GM10847 (cell line): Measurements from ENCODE around the gene CFAP43.

Source experiments
- POLR2A ChIP-seq: IDR thresholded peaks from 2 replicates; pipeline ENCODE4 v1.6.1; 2011; ENCODE audit not compliant: insufficient read length; ENCODE audit errors: extremely low read depth

CFAP43 gene

DNA sequence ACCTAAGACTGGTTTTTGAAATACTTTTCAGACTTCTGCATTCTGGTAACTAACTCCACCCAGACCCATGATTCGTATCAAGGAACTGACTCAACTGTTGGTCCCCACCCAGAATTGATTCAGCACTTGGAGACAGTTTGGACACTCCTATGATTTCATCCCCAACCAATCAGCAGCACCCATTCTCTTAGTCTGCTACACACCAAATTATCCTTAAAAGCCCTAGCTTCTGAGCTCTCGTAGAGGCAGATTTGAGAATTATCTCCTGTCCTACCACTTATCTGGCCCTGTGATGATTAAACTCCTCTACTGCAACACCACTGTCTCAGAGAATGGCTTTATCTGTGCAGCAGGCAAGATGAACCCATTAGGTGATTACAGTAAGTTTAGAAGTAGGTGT lies 14.8 kb upstream of the CFAP43 start:
- no peak for TF ChIP-seq POLR2A

DNA sequence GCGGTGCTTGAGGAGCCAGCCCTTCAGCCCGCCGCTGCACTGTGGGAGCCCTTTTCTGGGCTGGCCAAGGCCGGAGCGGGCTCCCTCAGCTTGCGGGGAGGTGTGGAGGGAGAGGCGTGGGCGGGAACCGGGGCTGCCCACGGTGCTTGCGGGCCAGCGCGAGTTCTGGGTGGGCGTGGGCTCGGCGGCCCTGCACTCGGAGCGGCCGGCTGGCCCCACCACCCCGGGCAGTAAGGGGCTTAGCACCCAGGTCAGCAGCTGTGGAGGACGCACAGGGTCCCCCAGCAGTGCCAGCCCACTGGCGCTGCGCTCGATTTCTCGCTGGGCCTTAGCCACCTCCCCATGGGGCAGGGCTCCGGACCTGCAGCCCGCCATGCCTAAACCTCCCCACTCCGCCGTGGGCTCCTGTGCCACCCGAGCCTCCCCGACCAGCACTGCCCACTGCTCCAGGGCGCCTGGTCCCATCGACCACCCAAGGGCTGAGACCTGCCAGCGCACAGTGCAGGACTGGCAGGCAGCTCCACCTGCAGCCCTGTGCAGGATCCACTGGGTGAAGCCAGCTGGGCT lies 13.0 kb upstream of the CFAP43 start:
- no peak for TF ChIP-seq POLR2A

DNA sequence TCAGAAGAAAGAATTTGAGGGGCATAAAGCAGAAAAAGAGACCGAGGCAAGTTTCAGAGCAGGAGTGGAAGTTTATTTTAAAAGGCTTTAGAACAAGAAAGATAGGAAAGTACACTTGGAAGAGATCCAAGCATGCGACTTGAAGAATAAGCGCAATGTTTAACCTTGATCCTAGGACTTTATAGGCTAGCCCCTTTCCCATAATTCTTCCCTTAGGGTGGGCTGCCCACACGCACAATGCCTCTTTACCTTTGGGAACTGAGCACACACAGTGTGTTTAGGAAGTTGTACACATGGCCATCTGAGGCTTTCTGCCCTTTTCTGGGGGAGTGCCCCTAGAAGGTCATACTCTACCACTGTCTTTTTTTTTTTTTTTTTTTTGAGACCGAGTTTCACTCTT lies 11.3 kb upstream of the CFAP43 start:
- no peak for TF ChIP-seq POLR2A

DNA sequence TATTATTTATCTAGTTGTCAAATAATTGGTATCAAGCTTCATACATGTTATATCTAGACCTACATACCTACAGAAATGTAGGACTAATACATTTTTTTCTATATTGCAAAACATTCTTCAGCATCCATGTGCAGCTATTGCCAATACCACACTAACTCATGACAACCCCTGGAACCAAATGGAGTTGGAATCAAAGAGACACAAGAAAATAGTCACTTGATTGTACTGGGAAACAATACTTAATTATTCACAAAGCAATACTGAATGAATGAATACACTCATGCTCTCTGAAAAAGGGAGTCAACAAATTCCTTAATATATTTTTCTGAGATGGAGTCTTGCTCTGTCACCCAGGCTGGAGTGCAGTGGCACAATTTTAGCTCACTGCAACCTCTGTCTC lies 10.4 kb upstream of the CFAP43 start:
- no peak for TF ChIP-seq POLR2A

DNA sequence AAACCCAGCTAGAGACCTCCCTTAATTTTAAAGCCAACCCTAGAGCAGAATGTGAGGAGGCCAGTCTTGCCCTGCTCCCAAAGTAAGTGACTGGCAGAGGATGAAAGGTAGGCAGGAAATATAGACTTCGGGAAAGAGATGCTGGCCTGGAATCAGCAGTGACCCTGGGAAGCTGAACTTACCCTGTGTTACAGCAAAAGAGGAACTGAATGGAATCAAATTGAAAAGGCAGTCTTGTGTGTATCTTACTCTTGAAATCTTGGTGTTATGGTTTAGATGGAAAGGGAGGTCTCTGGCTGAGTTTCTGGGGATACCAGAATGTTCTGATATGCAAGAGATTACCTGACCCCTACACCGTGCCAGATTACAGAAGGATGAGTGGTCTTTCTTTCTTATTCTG lies 7.9 kb upstream of the CFAP43 start:
- no peak for TF ChIP-seq POLR2A

DNA sequence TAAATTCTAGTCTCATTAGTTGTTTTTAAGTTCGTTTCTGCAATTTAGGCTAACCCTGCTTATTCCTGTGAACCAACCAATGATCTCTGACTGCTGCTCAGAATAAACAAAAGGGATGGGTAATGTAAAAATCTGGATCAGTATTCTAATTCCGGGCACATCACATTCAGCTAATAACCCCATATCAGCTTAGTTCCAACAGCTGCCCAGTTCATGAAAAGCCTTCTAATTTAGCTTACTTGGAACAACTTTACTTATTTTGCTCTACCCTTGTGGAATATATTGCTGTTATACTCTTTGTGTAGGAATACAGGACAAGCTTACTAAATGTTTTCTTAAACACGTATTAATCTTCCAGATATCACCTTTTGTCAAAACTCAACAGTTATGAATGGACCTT lies 3.6 kb upstream of the CFAP43 start:
- no peak for TF ChIP-seq POLR2A

DNA sequence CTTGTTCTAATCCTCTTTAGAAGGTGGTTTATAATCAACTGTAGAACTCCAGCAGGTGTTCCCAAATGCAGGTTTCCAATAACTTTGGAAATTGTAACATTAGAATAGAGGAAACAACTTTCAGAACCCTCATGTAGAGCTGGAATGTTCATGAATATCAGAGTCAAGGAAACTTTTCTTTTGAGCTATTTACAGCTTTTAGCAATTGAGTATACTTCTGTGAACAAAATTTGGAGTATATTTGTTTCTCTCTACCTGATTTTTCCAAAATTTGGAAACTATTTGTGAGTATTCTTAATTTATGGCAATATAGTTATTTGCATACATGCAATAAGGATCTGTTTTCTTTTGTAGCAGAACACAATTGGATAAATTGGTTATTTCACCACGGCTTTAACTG lies 2.8 kb upstream of the CFAP43 start:
- TF ChIP-seq POLR2A: no peak

DNA sequence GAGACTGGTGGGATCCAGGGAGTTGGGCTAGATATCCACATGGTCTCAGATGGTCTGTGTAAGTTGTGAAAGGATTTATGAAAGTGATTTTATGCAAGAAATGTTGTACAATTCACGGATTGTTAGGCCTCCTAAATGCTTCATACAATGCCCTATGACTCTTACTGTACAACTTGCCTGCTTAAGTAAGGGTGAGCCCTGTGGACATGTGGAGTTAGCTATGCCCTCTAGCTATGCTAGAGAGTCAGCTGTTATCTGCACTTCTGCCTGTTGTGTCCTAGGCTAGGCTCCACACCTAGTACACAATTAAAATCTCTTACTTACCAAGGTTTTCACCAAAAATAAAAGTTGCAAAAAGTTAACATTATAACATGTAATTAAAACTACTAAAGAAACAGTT lies 1.7 kb upstream of the CFAP43 start:
- no peak for TF ChIP-seq POLR2A

DNA sequence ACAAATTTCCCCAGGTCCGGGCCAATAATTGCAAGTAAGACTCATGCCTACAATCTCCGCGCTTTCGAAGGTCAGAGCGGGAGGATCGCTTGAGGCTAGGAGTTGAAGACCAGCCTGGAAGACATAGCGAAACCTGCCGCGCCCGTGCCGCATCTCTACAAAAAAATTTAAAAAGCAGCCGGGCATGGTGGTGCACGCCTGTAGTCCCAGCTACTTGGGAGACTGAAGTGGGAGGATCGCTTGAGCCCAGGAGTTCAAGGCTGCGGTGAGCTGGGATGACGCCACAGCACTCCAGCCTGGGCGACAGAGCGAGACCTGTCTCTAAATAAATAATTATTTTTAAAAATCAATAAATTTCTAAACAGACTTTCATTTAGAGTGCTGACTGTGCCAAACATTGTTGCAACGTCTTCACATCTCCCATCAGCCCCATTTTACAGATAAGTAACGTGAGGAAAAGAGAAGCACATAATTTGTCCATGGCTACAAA lies 494 bp upstream of the CFAP43 start:
- no peak for TF ChIP-seq POLR2A

DNA sequence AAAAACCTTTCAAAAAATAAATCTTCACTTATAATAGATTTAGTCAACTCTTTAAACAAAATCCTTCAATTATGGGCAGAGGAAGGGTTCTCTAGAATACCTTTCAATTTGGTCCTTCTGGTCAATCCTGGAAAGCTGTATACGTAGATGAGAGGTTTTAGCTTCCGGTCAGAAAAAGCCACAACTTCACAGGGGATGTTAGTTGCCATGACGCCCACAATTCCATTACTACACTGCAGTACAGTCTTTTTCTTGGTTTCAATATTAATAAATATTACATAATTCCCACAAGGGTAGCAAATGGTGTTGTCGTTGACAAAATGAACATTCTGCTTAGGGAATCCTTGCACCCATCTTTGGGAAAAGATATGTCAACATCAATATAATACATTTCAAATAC lies 1.7 kb downstream of the CFAP43 start:
- no peak for TF ChIP-seq POLR2A

DNA sequence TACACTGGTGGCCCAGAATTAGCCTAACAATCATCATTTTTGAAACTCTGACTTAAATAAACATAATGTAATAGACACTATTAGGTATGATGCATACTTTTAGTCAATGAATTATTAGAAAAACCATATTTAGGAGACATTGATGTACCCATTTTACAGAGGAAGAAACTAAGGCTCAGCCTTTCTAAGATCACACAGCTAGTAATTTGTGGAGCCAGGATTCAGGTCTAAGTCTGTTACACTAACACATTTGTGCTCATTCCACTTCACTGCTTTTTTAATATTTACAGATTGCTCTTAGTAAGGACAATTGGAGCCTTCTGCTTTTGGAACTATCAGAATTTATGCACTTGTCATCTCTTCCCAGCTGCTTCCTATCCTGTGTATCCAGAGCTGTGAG lies 8.9 kb downstream of the CFAP43 start:
- no peak for TF ChIP-seq POLR2A

DNA sequence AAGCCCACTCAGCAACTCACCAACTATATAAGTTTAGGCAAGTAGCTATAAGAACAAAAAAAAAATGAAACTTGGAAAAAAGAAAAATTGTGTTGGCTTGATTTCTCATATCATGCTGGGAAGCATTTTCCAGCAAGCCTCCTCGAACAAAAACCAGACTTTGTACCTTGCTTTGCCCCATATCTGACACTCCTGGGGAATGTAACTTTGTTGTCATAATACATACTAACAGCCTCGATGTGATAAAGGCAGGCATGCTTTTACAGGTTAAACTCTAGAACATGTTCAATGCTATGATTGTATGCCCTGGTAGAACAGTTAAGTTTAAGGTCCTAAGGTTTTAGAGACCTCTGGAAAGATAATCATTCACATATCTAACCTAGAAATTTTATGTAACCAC lies 11.6 kb downstream of the CFAP43 start:
- no peak for TF ChIP-seq POLR2A

DNA sequence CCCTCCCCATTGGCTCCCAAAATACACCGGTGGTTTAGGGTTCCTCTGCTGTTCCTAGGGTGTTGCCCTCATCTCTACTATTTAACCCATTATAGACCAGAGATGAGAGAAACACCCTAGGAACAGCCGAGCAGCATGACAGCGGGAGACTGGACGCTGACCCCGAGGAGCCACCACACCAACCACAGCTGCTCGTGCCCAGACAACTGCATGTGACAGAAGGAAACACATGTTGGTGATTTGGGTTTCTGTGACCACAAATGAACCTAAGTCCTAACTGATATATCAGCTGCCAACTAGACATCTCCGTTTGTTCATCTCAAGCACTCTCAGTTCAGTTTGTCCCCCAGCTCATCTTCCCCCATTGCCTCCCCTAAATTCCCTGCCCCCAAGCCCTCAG lies 13.4 kb downstream of the CFAP43 start:
- no peak for TF ChIP-seq POLR2A

DNA sequence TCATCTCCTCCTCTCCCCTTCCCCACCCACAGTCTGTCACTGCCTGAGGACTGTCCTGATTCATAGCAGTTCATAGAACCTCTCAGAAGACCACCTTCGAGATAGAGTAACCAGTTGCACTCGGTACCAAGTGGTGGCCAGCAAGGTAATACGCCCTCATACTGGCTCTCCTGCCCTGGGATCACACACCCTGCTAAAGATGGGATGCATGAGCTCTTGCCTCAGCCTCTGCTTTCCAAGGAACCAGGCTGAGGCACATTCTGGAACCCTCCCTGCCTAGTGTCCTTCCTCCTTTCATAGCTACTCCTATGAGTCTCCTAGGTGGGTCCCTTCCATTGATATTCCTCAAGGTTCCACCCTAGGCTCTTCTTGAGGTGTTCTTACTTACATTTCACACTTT lies 15.5 kb downstream of the CFAP43 start:
- no peak for TF ChIP-seq POLR2A

DNA sequence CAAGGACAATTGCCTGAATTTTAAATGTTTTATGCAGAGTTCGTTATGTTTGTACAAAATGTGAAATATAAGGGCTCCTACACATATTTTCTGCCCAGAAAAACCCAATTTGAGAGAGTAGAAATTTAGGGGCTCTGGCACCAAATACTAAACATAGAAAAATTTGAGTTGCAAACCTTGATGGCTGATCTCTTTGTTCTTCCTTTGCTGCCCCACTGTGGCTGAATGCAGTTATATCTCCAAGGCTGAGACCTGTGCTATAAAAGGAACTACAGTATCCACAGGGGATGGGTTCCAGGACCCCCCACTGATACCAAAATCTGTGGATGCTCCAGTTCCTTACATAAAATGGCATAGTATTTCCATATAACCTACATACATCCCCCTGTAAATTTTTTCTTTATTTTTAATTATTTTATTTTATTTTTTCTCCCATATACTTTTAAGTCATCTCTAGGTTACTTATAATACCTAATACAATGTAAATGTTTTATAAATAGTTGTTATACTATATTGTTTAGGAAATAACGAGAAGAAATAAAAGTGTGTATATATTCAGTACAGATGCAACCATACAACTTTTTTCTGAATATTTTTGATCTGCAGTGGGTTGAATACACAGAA lies 22.5 kb downstream of the CFAP43 start:
- no peak for TF ChIP-seq POLR2A

DNA sequence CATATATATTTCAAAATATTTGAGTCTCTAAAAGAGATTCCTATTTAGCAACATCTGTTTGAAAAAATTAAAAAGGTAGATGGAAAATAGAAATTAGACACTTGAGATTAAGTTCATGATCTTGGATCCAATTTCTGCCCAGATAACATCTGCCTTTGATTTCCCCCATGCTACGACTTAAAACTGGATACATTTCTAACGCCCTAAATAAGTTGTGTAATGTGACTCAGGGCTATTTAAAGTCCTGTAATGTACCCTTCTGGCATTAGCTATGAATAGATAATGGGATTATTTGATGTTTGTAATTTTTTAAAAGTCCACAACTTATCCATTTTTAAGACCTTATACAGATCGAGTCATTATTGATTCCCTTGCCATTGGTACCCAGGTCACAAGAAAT lies 23.4 kb downstream of the CFAP43 start:
- TF ChIP-seq POLR2A: no peak

DNA sequence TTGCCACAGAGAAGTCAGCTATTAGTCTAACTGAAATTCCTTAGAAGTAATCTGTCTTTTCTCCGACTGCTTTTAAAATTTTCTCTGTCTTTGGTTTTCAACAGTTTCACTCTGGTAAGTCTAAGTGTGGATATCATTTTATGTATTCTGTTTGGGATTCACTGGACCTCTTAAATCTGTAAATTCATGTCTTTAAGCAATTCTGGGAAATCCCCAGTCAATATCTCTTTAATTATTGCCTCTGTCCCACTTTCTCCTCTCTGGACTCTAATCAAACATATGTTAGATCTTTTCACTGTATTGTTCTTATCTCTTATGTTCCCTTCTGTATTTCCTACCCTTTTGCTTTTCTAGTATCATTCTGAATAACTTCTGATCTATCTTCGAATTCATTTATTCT lies 29.9 kb downstream of the CFAP43 start:
- no peak for TF ChIP-seq POLR2A
